GM18499 (cell line): ENCODE data around the gene TMEM132D.

Experiments
- ATAC-seq: cut with Tn5 transposase; IDR thresholded peaks from one replicate; pipeline ENCODE4 v1.9.1; 2021; ENCODE audit warnings: moderate number of reproducible peaks; ENCODE audit not compliant: insufficient read depth, unreplicated experiment

TMEM132D gene

GRCh38 chr12:129827102-129827865 lies 76.5 kb downstream of the TMEM132D start:
- ATAC-seq: no peak

GRCh38 chr12:129826273-129826672 lies 77.6 kb downstream of the TMEM132D start:
- no peak for ATAC-seq

GRCh38 chr12:129825316-129825715 lies 78.5 kb downstream of the TMEM132D start:
- ATAC-seq: no peak

GRCh38 chr12:129821964-129822363 lies 81.9 kb downstream of the TMEM132D start:
- no peak for ATAC-seq

- no peak for ATAC-seq
Measured at GRCh38 chr12:129819391-129819790, 84.4 kb downstream of the TMEM132D start.

- no peak for ATAC-seq
Measured at GRCh38 chr12:129815846-129816245, 88.0 kb downstream of the TMEM132D start.

GRCh38 chr12:129811963-129812362 lies 91.9 kb downstream of the TMEM132D start:
- ATAC-seq: no peak

GRCh38 chr12:129807136-129807535 lies 96.7 kb downstream of the TMEM132D start:
- no peak for ATAC-seq

GRCh38 chr12:129791396-129791795 lies 112.4 kb downstream of the TMEM132D start:
- no peak for ATAC-seq

GRCh38 chr12:129790930-129791329 lies 112.9 kb downstream of the TMEM132D start:
- no peak for ATAC-seq

- ATAC-seq: no peak
Measured at GRCh38 chr12:129790331-129790730, 113.5 kb downstream of the TMEM132D start.

- ATAC-seq: no peak
Measured at GRCh38 chr12:129789921-129790320, 113.9 kb downstream of the TMEM132D start.

- ATAC-seq: no peak
Measured at GRCh38 chr12:129788506-129789084, 115.2 kb downstream of the TMEM132D start.

GRCh38 chr12:129779989-129780388 lies 123.8 kb downstream of the TMEM132D start:
- no peak for ATAC-seq

- no peak for ATAC-seq
Measured at GRCh38 chr12:129779033-129779432, 124.8 kb downstream of the TMEM132D start.

- ATAC-seq: no peak
Measured at GRCh38 chr12:129776977-129777667, 126.7 kb downstream of the TMEM132D start.

- ATAC-seq: no peak
Measured at GRCh38 chr12:129772501-129773493, 131.0 kb downstream of the TMEM132D start.

GRCh38 chr12:129771238-129771637 lies 132.6 kb downstream of the TMEM132D start:
- no peak for ATAC-seq

- ATAC-seq: no peak
Measured at GRCh38 chr12:129765719-129766118, 138.1 kb downstream of the TMEM132D start.

GRCh38 chr12:129762436-129762835 lies 141.4 kb downstream of the TMEM132D start:
- ATAC-seq: no peak
